ENCODE measurements around the gene TWNK. TPM values are rescaled to one million over a fixed set of nuclear protein-coding genes. Genes with fewer than 3 reads are reported as not detected.

The TWNK gene
- total and polyA plus RNA-seq, 10 of the 15 experiments (the other 5 are each of a cell fraction or from before 2014, with no cell fraction given), result 13.6 to 32.8 (median 18.0) TPM

GRCh38 chr10:101042667-101043362, 55.5 kb downstream of the TWNK start (continued):
- TF ChIP-seq BHLHE40 (IDR thresholded peaks at IDR 0.05; ENCODE audit: borderline replicate concordance in 1 of 2, low read depth in 2 of 2, low read length in 1 of 2) (0 out of 4 replicates have a peak, but pooled peaks of 1 of the 2 experiments have one; percentile 32), NR2C2 (IDR thresholded peaks at IDR 0.05; ENCODE audit: borderline replicate concordance, control insufficient read depth, insufficient read length, low read depth) (no peak), CHD2 (IDR thresholded peaks at IDR 0.05; ENCODE audit: borderline replicate concordance, low read depth, low read length) (peak; percentile 94), IRF5 (IDR thresholded peaks at IDR 0.05; ENCODE audit: borderline replicate concordance) (no peak; the same call in 1 of the 2 replicates), TARDBP (IDR thresholded peaks at IDR 0.05; ENCODE audit: borderline replicate concordance) (no peak), SIN3A (IDR thresholded peaks at IDR 0.05; ENCODE audit: low read depth, low read length) (peak; percentile 42; the same call in 1 of the 2 replicates), MXI1 (IDR thresholded peaks at IDR 0.05; ENCODE audit: low read depth, low read length) (peak; percentile 65), SUZ12 (IDR thresholded peaks at IDR 0.05; ENCODE audit: unreplicated experiment) (no peak), ZBTB40 (IDR thresholded peaks at IDR 0.05; ENCODE audit: borderline replicate concordance) (peak; percentile 39; the same call in 1 of the 2 replicates), NFYA (IDR thresholded peaks at IDR 0.05; ENCODE audit: borderline replicate concordance, low read depth, low read length) (no peak), SRF (IDR thresholded peaks at IDR 0.05; ENCODE audit: low read depth in 2 of 2, low read length in 2 of 2) (0 out of 4 replicates have a peak, but pooled peaks of 1 of the 2 experiments have one; percentile 11), ESRRA (IDR thresholded peaks at IDR 0.05; ENCODE audit: low read length) (no peak), IKZF1 (conservative IDR thresholded peaks at IDR 0.05) (peak; percentile 81), POLR2AphosphoS5 (IDR thresholded peaks at IDR 0.05; ENCODE audit: low read length) (peak; percentile 78), EP300 (IDR thresholded peaks at IDR 0.05; ENCODE audit: borderline replicate concordance in 1 of 2, control insufficient read depth in 1 of 2, low read depth in 2 of 2, low read length in 2 of 2) (no peak), NR2C1 (IDR thresholded peaks at IDR 0.05) (peak; percentile 20; the same call in 1 of the 2 replicates), ZNF687 (IDR thresholded peaks at IDR 0.05) (no peak), ZNF24 (IDR thresholded peaks at IDR 0.05) (no peak), BACH1 (IDR thresholded peaks at IDR 0.05; ENCODE audit: borderline replicate concordance) (no peak)
